ENCODE results near the gene PROSER2.

- no peak for TF ChIP-seq EZH2phosphoT487 (IDR thresholded peaks at IDR 0.05; ENCODE audit: borderline replicate concordance, low read length)
- TF ChIP-seq CTCF (IDR thresholded peaks at IDR 0.05; ENCODE audit: low read depth, low read length, poor library complexity, severe bottlenecking) = no peak
Observed at GRCh38 chr10:11832042-11832441, 8.9 kb downstream of the PROSER2 start.
